ENCODE data around the gene MICAL3. TPM values are rescaled to one million over a fixed set of nuclear protein-coding genes. Genes with fewer than 3 reads are reported as not detected.

The MICAL3 gene
- total RNA-seq, 2 donors from 2014 or later, result 33.6 to 34.0 TPM

DNA sequence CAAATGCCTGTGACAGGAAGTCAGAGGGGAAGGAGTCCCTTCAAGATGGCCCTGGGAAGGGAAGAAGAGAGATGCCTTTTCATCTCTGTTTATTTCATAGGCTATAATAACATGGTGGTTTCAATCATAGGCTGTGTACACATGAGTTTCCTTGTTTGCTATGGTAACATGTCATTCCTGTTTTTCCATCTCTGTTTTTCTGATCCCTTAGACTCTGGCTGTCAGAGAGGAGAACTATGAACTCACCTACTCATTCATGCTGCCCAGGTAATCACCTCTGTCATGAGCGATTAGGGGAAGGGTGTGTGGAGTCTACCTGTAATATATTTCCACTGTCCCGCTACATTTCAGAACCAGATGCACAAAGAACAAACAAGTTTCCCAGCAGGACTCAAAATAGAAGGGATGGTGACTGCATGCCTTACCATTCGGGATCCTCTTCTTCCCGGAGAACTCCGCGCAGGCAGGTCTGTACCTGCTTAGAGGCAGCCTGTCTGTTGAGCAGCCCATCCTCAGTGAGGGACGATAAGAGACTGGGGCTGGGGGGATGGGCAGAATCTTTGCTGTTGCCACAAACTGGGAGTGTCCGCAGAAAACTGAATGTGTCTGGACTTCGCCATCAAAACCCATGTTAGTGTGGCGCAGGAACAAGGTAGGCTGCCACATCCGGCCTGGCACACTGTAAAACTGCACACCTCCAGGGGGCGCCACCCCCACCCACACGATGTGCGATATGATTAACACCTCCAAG, 46.4 kb upstream of the MICAL3 start:
- no peak for ATAC-seq
- no peaks in the 10 kb centered on the region for H3K27me3 ChIP-seq
- intact Hi-C loops (cut with DNase I), result no loop called here
- H3K27ac ChIP-seq, result no peak overlapping the region
- WGBS, 2 donors, result 67 to 69% methylated on average over 13 to 14 of the region's 14 CpGs
- no peak for DNase-seq
- no peaks in the 10 kb centered on the region for H3K9me3 ChIP-seq
- H3K4me1 ChIP-seq, result peaks cover under 1% of the 10 kb centered on the region
- no peaks in the 10 kb centered on the region for H3K36me3 ChIP-seq (replicated peaks in 1 of 2; ENCODE audit: insufficient read depth in 1 of 2, low read depth in 2 of 2)
- no peak for TF ChIP-seq POLR2A (IDR thresholded peaks at IDR 0.05)
- TF ChIP-seq, protein P1, sequence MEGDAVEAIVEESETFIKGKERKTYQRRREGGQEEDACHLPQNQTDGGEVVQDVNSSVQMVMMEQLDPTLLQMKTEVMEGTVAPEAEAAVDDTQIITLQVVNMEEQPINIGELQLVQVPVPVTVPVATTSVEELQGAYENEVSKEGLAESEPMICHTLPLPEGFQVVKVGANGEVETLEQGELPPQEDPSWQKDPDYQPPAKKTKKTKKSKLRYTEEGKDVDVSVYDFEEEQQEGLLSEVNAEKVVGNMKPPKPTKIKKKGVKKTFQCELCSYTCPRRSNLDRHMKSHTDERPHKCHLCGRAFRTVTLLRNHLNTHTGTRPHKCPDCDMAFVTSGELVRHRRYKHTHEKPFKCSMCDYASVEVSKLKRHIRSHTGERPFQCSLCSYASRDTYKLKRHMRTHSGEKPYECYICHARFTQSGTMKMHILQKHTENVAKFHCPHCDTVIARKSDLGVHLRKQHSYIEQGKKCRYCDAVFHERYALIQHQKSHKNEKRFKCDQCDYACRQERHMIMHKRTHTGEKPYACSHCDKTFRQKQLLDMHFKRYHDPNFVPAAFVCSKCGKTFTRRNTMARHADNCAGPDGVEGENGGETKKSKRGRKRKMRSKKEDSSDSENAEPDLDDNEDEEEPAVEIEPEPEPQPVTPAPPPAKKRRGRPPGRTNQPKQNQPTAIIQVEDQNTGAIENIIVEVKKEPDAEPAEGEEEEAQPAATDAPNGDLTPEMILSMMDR (IDR thresholded peaks at IDR 0.05), result no peak
- H3K4me3 ChIP-seq, result no peak overlapping the region

DNA sequence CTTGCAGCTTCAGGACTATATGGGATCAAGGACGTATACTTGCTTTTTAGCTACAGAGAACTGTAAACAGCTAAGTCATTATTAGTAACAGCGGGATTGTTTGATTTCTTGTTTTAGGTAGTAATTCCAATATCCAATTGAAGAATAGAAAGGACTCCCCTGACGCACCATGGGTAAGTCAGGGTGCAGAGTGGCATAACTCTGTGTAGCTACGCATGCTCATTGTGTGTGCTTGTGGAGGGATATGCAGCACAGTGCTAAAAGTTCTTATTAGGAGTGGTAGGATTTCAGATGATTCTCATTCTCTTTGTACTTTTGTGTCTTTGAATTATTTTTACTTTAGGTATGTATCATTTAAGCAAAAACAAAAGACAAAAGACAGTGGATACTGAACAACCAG, 45.7 kb upstream of the MICAL3 start:
- intact Hi-C loops (cut with DNase I), result no loop called here
- H3K36me3 ChIP-seq (replicated peaks in 1 of 2; ENCODE audit: insufficient read depth in 1 of 2, low read depth in 2 of 2), result no peaks in the 10 kb centered on the region
- TF ChIP-seq, protein P1 (IDR thresholded peaks at IDR 0.05), result no peak
- TF ChIP-seq POLR2A (IDR thresholded peaks at IDR 0.05), result no peak
- H3K27ac ChIP-seq, result no peak overlapping the region
- H3K27me3 ChIP-seq, result no peaks in the 10 kb centered on the region
- H3K4me3 ChIP-seq, result no peak overlapping the region
- DNase-seq (no peak), ATAC-seq (no peak)
- 82 to 88% methylated on average over 4 of the region's 4 CpGs for WGBS, 2 donors
- no peaks in the 10 kb centered on the region for H3K9me3 ChIP-seq
- H3K4me1 ChIP-seq, result no peaks in the 10 kb centered on the region

DNA sequence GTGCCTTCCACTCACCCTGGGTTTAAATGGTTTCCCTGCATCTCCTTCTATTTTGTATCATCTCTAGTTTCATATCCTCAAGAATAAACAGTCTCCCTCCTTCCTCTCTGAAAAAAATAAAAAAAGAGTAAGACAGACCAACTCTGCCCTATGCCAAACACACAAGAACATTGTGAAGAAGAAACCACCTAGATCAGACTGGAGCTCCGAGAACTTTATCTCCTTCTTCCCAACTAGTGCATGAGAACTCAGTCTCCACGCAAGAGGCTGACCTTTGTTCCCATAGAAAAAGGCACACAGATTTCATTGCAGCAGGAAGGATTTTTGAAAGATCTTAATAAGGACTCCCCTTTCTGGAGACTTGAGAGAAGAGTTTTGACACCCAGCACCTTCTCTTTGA, 44.7 kb upstream of the MICAL3 start:
- no peak for DNase-seq
- Histone ChIP-seq H3K4me1 (no peaks in the 10 kb centered on the region), H3K4me3 (no peak overlapping the region), H3K27me3 (no peaks in the 10 kb centered on the region), H3K27ac (no peak overlapping the region), H3K36me3 (replicated peaks in 1 of 2; ENCODE audit: insufficient read depth in 1 of 2, low read depth in 2 of 2) (no peaks in the 10 kb centered on the region), H3K9me3 (no peaks in the 10 kb centered on the region)
- intact Hi-C loops (cut with DNase I), result loop anchor here (5.0 kb wide), 1 partner anchor 237 kb away; no protein-coding TSS in a partner anchor
- TF ChIP-seq POLR2A (IDR thresholded peaks at IDR 0.05), result no peak
- TF ChIP-seq, protein P1 (IDR thresholded peaks at IDR 0.05), result no peak
- WGBS, 2 donors, result 54 to 58% methylated on average over 2 of the region's 2 CpGs
- no peak for ATAC-seq

DNA sequence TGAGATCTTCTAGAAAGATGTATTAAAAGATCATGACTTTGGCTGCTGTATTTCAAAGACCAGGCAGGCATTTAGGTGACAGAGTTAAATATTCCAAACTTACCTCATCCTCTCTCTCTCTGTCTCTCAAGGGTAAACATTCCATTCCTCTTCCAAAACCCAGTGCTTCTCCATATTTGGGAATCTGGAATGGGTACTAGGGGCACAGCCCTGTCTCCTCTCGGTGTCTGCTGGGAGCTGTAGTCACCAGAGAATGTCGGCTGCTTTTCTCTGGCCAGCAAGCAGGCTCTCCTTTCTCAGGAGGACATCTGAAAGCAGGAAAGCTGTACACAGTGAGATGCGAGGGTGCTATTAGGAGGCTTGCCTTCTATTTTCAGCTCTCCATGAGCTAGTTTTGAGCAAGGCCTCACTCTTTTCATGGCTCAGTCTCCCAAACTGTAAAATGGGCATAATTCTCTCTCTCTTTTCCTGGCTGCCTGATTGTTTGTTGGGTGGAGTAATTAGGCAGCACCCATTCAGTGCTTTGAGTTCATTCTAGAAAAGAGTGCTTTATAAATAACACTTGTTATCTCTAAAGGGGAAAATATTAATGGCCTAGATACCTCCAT, 44.1 kb upstream of the MICAL3 start:
- ATAC-seq, result no peak
- no peaks in the 10 kb centered on the region for H3K9me3 ChIP-seq
- H3K4me3 ChIP-seq, result no peak overlapping the region
- H3K27ac ChIP-seq, result no peak overlapping the region
- no peak for DNase-seq
- H3K27me3 ChIP-seq, result no peaks in the 10 kb centered on the region
- no peaks in the 10 kb centered on the region for H3K36me3 ChIP-seq (replicated peaks in 1 of 2; ENCODE audit: insufficient read depth in 1 of 2, low read depth in 2 of 2)
- intact Hi-C loops (cut with DNase I), result loop anchor here (5.0 kb wide), 1 partner anchor 236 kb away; no protein-coding TSS in a partner anchor
- TF ChIP-seq, protein P1 (IDR thresholded peaks at IDR 0.05), result no peak
- no peak for TF ChIP-seq POLR2A (IDR thresholded peaks at IDR 0.05)
- 54 to 75% methylated on average over 3 of the region's 3 CpGs for WGBS, 2 donors
- no peaks in the 10 kb centered on the region for H3K4me1 ChIP-seq
